IPS-18c (cell line): ENCODE measurements around the gene ZNF432.
"Not testable (repeated sequence)": the region's sequence is repeated elsewhere in the genome, so short reads cannot be mapped to it uniquely, and the experiment has no call there.

ENCODE experiments used
- H3K4me3 ChIP-seq: 2 replicates; pipeline ENCODE4 v1.7.0; 2013; ENCODE audit warnings: low read depth, mild to moderate bottlenecking, low read length, moderate library complexity; ENCODE audit not compliant: insufficient read depth
- H3K9me3 ChIP-seq: one replicate; pipeline ENCODE4 v1.6.1; 2013; ENCODE audit warnings: mild to moderate bottlenecking, low read length, moderate library complexity; ENCODE audit not compliant: control insufficient read depth, insufficient read depth

Gene ZNF432

GRCh38 chr19:52026255-52026990 is 22.2 kb downstream of the ZNF432 start:
- not testable (repeated sequence) for H3K4me3 ChIP-seq
- peaks cover 11% of the 10 kb centered on the region for H3K9me3 ChIP-seq

GRCh38 chr19:52024478-52024877 is 24.2 kb downstream of the ZNF432 start:
- H3K4me3 ChIP-seq, result not testable (repeated sequence)
- peaks cover 11% of the 10 kb centered on the region for H3K9me3 ChIP-seq

GRCh38 chr19:52022193-52022592 is 26.4 kb downstream of the ZNF432 start:
- H3K9me3 ChIP-seq, result peaks cover 11% of the 10 kb centered on the region
- H3K4me3 ChIP-seq, result no peak overlapping the region

GRCh38 chr19:52020506-52020905 is 28.1 kb downstream of the ZNF432 start:
- H3K9me3 ChIP-seq, result peaks cover 11% of the 10 kb centered on the region
- no peak overlapping the region for H3K4me3 ChIP-seq

- Histone ChIP-seq H3K9me3 (no peaks in the 10 kb centered on the region), H3K4me3 (no peak overlapping the region)
Observed at GRCh38 chr19:52010674-52011073, 38.0 kb downstream of the ZNF432 start.

- peaks cover 6% of the 10 kb centered on the region for H3K9me3 ChIP-seq
- peak within 1 kb of the TSS; percentile 84 for H3K4me3 ChIP-seq
Observed at GRCh38 chr19:52007806-52008557, 40.7 kb downstream of the ZNF432 start, which contains the start of gene ZNF615. Gene ZNF615 (minus strand): TSS chr19:52008211. CDS start chr19:52003711, 4,500 bp downstream.

- peaks cover 6% of the 10 kb centered on the region for H3K9me3 ChIP-seq
- H3K4me3 ChIP-seq, result peak overlapping the region; percentile 84
Observed at GRCh38 chr19:52007451-52007805, 41.2 kb downstream of the ZNF432 start.

GRCh38 chr19:51994048-51994644 is 54.5 kb downstream of the ZNF432 start:
- H3K4me3 ChIP-seq, result no peak overlapping the region
- H3K9me3 ChIP-seq, result peaks cover 17% of the 10 kb centered on the region

GRCh38 chr19:51993422-51993821 is 55.2 kb downstream of the ZNF432 start:
- Histone ChIP-seq H3K9me3 (peaks cover 16% of the 10 kb centered on the region), H3K4me3 (no peak overlapping the region)

GRCh38 chr19:51986309-51987291 is 62.0 kb downstream of the ZNF432 start, which contains the start of gene ZNF350:
Gene ZNF350 (minus strand): TSS chr19:51986840. CDS start chr19:51974360, 12,480 bp downstream.
- H3K4me3 ChIP-seq, result peak within 1 kb of the TSS; percentile 72

GRCh38 chr19:51983361-51983760 is 65.3 kb downstream of the ZNF432 start:
- H3K4me3 ChIP-seq, result no peak overlapping the region
- H3K9me3 ChIP-seq, result peaks cover 4% of the 10 kb centered on the region

More at GRCh38 chr19:51986309-51987291, 62.0 kb downstream of the ZNF432 start, which contains the start of gene ZNF350:
- H3K9me3 ChIP-seq, result no peaks in the 10 kb centered on the region
